Renal cortical epithelial cell (primary cell): ENCODE data around the gene QSOX1. TPM values are rescaled to one million over a fixed set of nuclear protein-coding genes. Genes with fewer than 3 reads are reported as not detected.

Experiments
- DNase-seq: peaks from one replicate; pipeline ENCODE4 v3.0.0-alpha.2; 2011; ENCODE audit warnings: low read depth
- total RNA-seq: library from RNA; depleted of rRNA; stranded (reverse); fragments of >200 nt; gene quantifications from 2 replicates; pipeline ENCODE4 v1.2.3, GENCODE V29; 2014

Gene QSOX1
- total RNA-seq, 1 donor from 2014 or later, result 199 TPM

DNA sequence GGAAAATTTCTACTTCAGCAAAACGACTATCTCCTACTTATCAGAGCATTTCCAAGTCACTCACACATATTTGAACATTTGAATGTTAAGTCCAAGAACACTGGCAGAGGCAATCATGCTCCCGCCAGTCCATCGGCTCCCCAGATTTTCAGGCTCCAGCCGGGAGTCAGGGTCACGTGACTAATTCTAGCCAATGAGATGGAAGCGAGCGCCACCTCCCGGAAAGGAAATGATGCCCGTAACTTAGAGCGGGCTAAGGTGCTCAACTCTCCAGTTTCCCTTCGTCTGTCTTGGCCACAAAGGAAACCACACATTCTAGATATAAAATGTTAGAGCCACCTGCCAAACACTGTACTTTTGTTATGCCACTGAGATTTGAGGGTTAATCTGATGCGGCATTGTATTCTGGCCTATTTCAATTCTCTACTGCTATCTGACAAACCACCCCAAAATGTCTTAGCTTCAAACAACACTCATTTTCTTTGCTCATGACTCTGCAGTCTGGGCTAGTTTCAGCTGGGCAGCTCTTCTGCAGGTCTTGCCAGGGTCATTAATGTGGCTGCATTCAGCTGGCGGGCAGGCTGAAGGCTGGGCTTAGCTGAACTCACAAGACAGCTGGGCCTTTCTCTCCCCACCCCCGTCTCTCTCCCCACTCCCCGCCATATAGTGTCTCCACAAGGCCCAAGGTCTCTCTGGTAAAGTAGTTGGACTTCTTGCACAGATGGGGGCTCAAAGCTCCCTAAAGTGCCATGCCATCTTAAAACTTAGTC, 58.9 kb downstream of the QSOX1 start:
- no peak for DNase-seq

DNA sequence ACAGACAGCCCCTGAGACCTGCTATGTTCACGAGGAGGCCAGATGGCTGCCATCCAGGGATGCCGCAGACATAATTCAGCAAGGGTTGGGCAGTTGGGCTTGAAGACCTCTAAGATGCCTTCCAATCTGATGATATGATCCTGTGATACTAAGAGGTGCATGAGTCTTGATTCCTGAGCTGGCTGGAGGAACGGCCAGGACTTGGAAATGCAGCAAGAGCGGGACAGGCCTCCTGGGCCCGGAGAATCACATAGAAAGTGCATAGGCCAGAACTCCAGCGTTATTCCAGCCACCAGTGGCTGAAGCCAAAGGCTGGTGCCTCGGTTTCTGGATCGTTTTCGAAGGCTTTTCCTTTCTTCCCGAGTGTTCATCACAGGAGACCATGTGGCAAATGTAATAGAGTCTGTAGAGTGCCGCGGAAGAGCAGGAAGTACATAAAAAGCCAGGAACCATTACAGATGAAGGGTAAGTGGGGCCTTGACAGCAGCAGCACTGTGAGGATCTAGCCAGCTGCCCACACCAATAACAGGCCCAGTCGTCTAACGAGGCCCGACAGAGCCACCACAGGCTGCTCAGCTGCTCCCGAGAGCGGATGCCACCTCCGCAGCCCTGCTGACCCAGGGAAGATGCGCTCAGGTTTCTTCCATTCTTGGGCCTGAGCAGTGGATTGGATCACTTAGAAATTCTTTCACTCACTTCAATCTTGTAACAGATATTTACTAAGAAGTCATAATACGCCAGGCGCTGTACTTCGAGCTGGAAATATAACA, 61.4 kb downstream of the QSOX1 start:
- no peak for DNase-seq

DNA sequence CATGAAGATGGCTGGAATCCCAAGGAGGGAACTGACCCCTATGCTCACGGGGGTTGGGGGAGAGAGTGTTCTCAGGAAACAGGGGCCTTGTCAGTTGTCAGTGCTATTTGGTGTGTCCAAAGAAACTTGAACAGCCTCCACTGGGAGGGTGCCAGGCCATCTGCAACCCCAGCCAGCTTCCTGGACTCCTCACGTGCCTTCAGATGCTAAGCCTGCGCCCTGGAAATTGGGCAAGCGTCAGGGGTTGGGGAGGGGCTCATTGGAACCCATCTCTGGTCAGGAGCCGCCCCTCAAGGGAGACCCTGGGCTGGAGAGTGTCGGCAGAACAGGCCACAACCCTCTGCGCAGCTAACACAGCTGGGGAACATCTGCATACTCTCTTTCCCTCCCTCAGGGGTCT, 62.3 kb downstream of the QSOX1 start:
- no peak for DNase-seq

DNA sequence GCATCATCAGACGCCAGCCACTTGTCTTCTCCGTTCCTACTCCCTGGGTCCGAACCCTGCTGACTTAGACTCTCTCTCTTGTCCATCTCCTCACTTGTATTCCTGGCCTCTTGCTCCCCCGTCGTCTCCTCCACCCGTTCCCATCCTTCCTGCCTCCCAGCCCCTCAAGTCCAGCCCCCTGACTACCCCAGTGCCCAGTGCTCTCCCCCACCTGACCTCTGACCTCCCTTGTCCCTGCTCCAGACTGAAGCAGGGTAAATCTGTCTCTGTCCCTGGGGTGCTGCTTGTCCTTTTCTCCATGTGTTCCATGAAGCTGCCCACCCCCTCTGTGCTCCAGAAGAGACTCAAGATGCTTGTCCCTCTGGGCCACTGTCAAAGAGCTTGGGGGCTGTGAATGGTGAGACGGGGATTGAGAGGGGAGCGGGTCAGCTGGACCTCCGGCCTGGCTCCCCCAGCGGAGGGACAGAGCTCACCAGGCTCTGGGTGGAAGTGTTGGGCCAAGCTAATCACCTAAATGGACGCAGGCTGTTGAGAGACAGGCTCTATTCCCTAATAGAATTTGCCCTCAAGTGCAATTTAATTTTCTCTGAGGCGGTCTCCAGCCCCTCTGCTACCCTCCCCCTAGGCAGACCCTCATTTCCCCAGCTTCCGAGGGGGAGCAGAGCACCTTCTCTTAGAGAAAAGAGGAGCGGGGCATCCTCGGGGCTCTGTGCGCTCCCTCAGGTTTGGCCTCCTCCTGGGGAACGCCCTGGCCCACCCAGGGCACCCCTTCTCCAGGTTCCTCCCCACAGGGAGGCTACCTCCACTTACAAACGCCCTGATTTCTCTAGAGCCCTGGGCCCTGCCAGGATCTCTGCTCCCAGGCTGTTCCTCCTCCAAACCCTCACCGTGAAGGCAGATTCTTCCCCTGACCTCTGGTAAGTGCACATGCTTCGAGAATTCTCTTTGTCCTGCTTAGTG, 64.4 kb downstream of the QSOX1 start:
- DNase-seq, result no peak

GRCh38 chr1:180219776-180220175, 65.1 kb downstream of the QSOX1 start:
- no peak for DNase-seq

DNA sequence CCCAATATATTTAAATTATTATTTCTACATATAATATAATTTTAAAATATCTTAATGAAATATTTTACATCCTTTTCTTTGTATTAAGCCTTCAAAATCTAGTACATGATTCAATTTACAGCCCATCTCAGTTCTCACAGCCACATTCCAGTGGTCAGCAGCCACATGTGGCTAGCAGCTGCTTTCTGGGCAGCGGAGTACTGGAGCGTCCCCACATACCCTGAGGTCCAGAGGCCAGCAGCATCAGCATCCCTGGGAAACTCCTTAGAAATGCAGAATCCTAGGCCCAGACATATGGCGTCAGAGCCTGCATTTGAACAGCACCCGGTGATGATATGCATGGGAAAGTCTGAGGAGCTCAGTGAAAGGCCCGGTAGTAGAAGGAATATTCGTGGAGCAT, 66.8 kb downstream of the QSOX1 start:
- no peak for DNase-seq

GRCh38 chr1:180224902-180225301, 70.2 kb downstream of the QSOX1 start:
- no peak for DNase-seq

DNA sequence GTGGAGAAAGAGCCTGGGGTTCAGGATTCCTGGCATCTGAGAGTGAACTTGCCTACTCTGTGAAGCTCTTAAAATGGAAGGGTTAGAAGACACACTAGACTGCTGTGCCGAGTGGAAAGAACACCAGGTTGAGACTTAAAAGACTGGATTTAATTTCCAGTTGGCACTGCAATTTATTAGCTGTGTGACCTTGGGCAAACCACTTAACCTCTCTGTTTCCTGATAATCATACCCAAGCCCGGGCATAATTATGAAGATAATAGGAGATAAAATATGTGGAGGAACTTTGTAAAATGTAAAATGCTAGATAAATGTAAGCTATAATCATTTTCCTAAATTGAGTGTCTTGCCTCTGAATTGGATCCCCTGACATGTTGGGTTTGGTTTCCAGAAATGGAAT, 70.7 kb downstream of the QSOX1 start:
- DNase-seq, result no peak

DNA sequence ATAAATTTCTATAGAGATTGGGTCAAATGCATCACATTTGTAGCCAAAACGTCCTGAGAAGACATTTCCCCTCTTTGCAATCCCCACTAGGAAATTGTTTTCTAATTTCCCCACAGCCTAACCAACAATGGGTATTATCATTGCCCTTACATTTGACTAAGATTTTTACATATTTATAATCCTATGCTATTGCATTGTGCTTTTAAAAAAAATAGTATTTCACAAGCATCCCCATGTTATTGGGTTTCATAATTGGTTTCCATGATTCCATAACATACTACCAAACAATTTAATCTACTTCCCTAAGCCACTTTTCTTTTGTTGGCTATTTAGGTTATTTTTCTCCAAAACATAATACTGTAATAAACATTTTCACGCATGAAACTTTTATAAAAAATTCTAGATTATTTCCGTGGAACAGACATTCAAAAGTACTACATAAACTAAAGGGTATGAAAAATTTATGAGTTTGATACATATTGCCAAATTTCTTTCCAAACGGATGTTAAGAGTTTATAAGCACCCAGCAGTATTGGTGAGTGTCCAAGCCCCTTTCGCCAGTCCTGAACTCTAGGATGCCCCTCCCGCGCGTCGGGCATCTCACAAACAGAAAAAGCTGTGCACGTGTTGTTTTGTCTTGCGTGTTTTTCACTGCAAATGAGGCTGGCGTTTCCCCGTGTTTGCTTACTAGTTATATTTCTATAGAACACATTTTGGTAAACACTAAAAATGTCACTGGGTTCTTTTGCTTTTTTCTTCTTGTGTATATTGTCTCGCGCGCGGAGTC, 73.4 kb downstream of the QSOX1 start:
- DNase-seq, result no peak

GRCh38 chr1:180228648-180229482, 74.2 kb downstream of the QSOX1 start:
- no peak for DNase-seq

- DNase-seq, result no peak
These were observed 75.1 kb downstream of the QSOX1 start, which contains the start of gene LHX4 for GRCh38 chr1:180229483-180230415. LHX4 (plus strand) TSS chr1:180230264; CDS start chr1:180230530, 266 bp downstream.

DNA sequence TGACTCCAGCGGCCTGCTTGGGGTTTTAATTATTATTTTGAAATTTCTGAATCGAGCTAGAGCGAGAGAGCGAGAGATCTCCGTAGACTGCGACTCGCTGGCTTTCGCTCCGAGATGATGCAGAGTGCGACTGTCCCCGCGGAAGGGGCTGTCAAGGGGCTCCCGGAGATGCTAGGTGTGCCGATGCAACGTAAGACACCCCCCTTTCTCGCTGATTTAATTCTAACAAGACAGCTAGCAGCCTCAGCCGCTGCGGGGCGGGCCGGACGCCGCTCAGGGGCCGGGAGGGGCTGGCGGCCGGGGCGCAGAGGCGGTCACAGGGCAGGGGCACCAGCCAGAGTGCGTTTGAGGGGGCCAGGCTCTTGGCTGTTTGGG, 75.7 kb downstream of the QSOX1 start:
- no peak for DNase-seq

GRCh38 chr1:180230791-180231505, 76.3 kb downstream of the QSOX1 start:
- peak; percentile 35 for DNase-seq

- no peak for DNase-seq
These were observed 76.8 kb downstream of the QSOX1 start for GRCh38 chr1:180231506-180231921.

GRCh38 chr1:180231936-180232335, 77.3 kb downstream of the QSOX1 start:
- DNase-seq, result no peak

GRCh38 chr1:180232521-180233043, 77.9 kb downstream of the QSOX1 start:
- DNase-seq, result no peak

DNA sequence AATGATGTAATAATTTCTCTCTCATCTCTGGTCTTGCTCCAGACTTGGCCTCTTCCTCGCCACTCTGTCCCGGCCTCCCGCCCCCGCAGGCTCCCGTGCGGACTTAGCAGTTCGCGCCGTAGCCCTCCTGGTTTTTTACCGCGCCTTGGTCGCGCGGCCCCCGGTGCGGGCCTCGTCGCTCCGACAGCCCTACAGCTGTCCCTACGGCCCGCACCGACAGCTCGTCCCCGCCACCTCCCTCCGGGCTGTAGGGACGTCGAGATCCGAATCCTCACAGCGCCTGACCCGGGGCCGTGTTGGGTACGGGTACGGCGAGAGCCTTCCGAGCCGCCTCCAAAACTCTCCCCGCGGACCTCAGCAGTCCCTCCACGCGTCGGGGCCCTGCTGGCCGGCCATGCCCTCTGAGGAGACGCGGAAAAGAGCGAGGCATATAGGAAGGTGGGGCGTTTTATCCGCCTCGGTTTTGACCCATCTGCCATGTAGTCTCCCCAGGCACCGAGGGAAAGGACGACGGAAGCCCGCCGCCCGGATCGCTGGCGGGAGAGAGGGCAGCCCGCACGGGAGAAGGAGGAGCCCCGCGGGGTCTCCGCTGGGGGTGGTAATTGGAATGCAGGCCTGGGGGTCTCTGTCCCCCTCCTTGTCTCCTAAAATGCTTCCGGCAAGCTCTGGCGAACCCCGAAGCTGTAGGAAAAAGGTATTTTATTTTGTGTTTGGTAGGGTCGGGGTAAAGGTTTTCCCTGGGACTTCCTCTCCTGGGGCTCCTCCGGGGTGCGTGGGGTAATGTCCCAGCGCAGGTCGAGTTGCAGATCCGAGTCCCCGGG, 78.7 kb downstream of the QSOX1 start:
- DNase-seq, result no peak
